Stimulated activated CD8-positive, alpha-beta memory T cell treated with anti-CD3 and anti-CD28 coated beads, Interleukin-2, amount 100 ng/mL, for 1 hour (primary cell): ENCODE measurements around the gene ARFGAP1.

ENCODE experiments used
- DNase-seq, 2 donors: peaks; one replicate each; pipeline ENCODE4 v3.0.0-alpha.2; 2020; ENCODE audit warnings: low read depth in 2 of 2

The ARFGAP1 gene

GRCh38 chr20:63259734-63260460 lies 12.7 kb upstream of the ARFGAP1 start:
- DNase-seq, result no peak

GRCh38 chr20:63260521-63260920 lies 12.1 kb upstream of the ARFGAP1 start:
- no peak for DNase-seq

- no peak for DNase-seq
These were observed 11.4 kb upstream of the ARFGAP1 start for GRCh38 chr20:63261060-63261794.

- no peak for DNase-seq
These were observed 10.7 kb upstream of the ARFGAP1 start for GRCh38 chr20:63261795-63262528.

GRCh38 chr20:63262836-63263235 lies 9.8 kb upstream of the ARFGAP1 start:
- DNase-seq, result no peak

- no peak for DNase-seq
These were observed 8.6 kb upstream of the ARFGAP1 start for GRCh38 chr20:63264000-63264399.

GRCh38 chr20:63264519-63264918 lies 8.1 kb upstream of the ARFGAP1 start:
- no peak for DNase-seq

GRCh38 chr20:63265891-63266515 lies 6.6 kb upstream of the ARFGAP1 start:
- no peak for DNase-seq

GRCh38 chr20:63267691-63268090 lies 4.9 kb upstream of the ARFGAP1 start:
- DNase-seq, result no peak

GRCh38 chr20:63268256-63268655 lies 4.4 kb upstream of the ARFGAP1 start:
- DNase-seq, result no peak

- no peak for DNase-seq
These were observed 3.8 kb upstream of the ARFGAP1 start for GRCh38 chr20:63268671-63269439.

- no peak for DNase-seq
These were observed 2.9 kb upstream of the ARFGAP1 start for GRCh38 chr20:63269724-63270123.

- DNase-seq, result no peak
These were observed 1.8 kb upstream of the ARFGAP1 start for GRCh38 chr20:63270606-63271325.

- DNase-seq, result no peak
These were observed 506 bp downstream of the ARFGAP1 start for GRCh38 chr20:63273059-63273579.

GRCh38 chr20:63273635-63274380 lies 1.2 kb downstream of the ARFGAP1 start:
- DNase-seq, result no peak

- no peak for DNase-seq
These were observed 2.0 kb downstream of the ARFGAP1 start for GRCh38 chr20:63274381-63275228.

GRCh38 chr20:63275825-63276224 lies 3.2 kb downstream of the ARFGAP1 start:
- no peak for DNase-seq

- no peak for DNase-seq
These were observed 4.3 kb downstream of the ARFGAP1 start for GRCh38 chr20:63276956-63277355.
